G401 (cell line): ENCODE measurements around the gene ACSBG1. TPM values are rescaled to one million over a fixed set of nuclear protein-coding genes. Genes with fewer than 3 reads are reported as not detected.

Experiments used
- total RNA-seq: library from RNA; depleted of rRNA; stranded (reverse); fragments of >200 nt; shearing (Covaris generic); gene quantifications from 2 replicates; pipeline ENCODE4 v1.2.3, GENCODE V29; 2014; rRNA removed

ACSBG1 gene
- total RNA-seq, 1 experiment from 2014 or later: 17.3 TPM

Other genes starting within 250 kb of the ACSBG1 start
- 9.7 and 13.9 TPM in 2 replicates for gene TBC1D2B, start 156.9 kb downstream of the ACSBG1 start, total RNA-seq
- gene SH2D7, start 142.0 kb downstream of the ACSBG1 start, total RNA-seq: not detected in 2 replicates
- gene CIB2, start 103.1 kb downstream of the ACSBG1 start, total RNA-seq: 29.7 and 48.3 TPM in 2 replicates
- 53.8 and 68.5 TPM in 2 replicates for gene IDH3A, start 85.2 kb downstream of the ACSBG1 start, total RNA-seq
- not detected in 2 replicates for gene DNAJA4, start 30.0 kb upstream of the ACSBG1 start, total RNA-seq
- gene SKIC8, start 65.0 kb upstream of the ACSBG1 start, total RNA-seq: 484 and 486 TPM in 2 replicates
- gene CRABP1, start 105.8 kb upstream of the ACSBG1 start, total RNA-seq: not detected in 2 replicates
- gene IREB2, start 203.7 kb upstream of the ACSBG1 start, total RNA-seq: 19.2 and 23.8 TPM in 2 replicates